HG03442 (cell line): ENCODE data around the gene CCDC60.

ENCODE experiments used
- ATAC-seq: cut with Tn5 transposase; IDR thresholded peaks from one replicate; pipeline ENCODE4 v1.9.1; 2021; ENCODE audit warnings: mild to moderate bottlenecking, moderate library complexity; ENCODE audit not compliant: unreplicated experiment

Gene CCDC60

GRCh38 chr12:119383206-119383605 lies 48.7 kb downstream of the CCDC60 start:
- no peak for ATAC-seq

- ATAC-seq = no peak
Observed at GRCh38 chr12:119384340-119384739, 49.8 kb downstream of the CCDC60 start.

- ATAC-seq = no peak
Observed at GRCh38 chr12:119385659-119386058, 51.1 kb downstream of the CCDC60 start.

- no peak for ATAC-seq
Observed at GRCh38 chr12:119389687-119390086, 55.2 kb downstream of the CCDC60 start.

GRCh38 chr12:119391673-119392072 lies 57.1 kb downstream of the CCDC60 start:
- no peak for ATAC-seq

- ATAC-seq = no peak
Observed at GRCh38 chr12:119393677-119394076, 59.1 kb downstream of the CCDC60 start.

- no peak for ATAC-seq
Observed at GRCh38 chr12:119397540-119397939, 63.0 kb downstream of the CCDC60 start.

- no peak for ATAC-seq
Observed at GRCh38 chr12:119398190-119398589, 63.7 kb downstream of the CCDC60 start.

GRCh38 chr12:119399301-119399700 lies 64.8 kb downstream of the CCDC60 start:
- ATAC-seq = no peak

- ATAC-seq = no peak
Observed at GRCh38 chr12:119406308-119406707, 71.8 kb downstream of the CCDC60 start.

- no peak for ATAC-seq
Observed at GRCh38 chr12:119406811-119407210, 72.3 kb downstream of the CCDC60 start.

- ATAC-seq = no peak
Observed at GRCh38 chr12:119409043-119409442, 74.5 kb downstream of the CCDC60 start.

GRCh38 chr12:119410396-119410795 lies 75.9 kb downstream of the CCDC60 start:
- ATAC-seq = no peak

- no peak for ATAC-seq
Observed at GRCh38 chr12:119412306-119412705, 77.8 kb downstream of the CCDC60 start.

GRCh38 chr12:119412811-119413794 lies 78.6 kb downstream of the CCDC60 start:
- ATAC-seq = no peak

GRCh38 chr12:119415714-119416113 lies 81.2 kb downstream of the CCDC60 start:
- no peak for ATAC-seq

GRCh38 chr12:119417440-119417839 lies 82.9 kb downstream of the CCDC60 start:
- ATAC-seq = no peak

GRCh38 chr12:119419381-119419780 lies 84.9 kb downstream of the CCDC60 start:
- ATAC-seq = no peak

GRCh38 chr12:119423285-119423684 lies 88.8 kb downstream of the CCDC60 start:
- no peak for ATAC-seq

GRCh38 chr12:119425623-119426022 lies 91.1 kb downstream of the CCDC60 start:
- no peak for ATAC-seq

GRCh38 chr12:119431151-119431550 lies 96.6 kb downstream of the CCDC60 start:
- ATAC-seq = no peak

GRCh38 chr12:119432949-119433348 lies 98.4 kb downstream of the CCDC60 start:
- ATAC-seq = no peak
